Activated CD4-positive, alpha-beta T cell treated with anti-CD3 and anti-CD28 coated beads, Interleukin-2, amount 10 ng/mL, durations not matched to agents 7 days and 5 days (primary cell): Measurements from ENCODE around the gene R3HDM2. TPM values are rescaled to one million over a fixed set of nuclear protein-coding genes. Genes with fewer than 3 reads are reported as not detected.

Experiments used
- CTCF ChIA-PET: fragments of 350-600 bp; sonication (Branson Sonifier 250); formaldehyde crosslinking; loops from one replicate; lab custom pipeline; 2021; ENCODE audit warnings: antibody characterized with exemption; lab: Charles Lee
- POLR2A ChIA-PET: fragments of 350-600 bp; sonication (Branson Sonifier 250); formaldehyde crosslinking; loops from one replicate; lab custom pipeline; 2021; ENCODE audit warnings: antibody characterized with exemption; lab: Charles Lee
- DNase-seq: peaks from one replicate; pipeline ENCODE4 v3.0.0-alpha.2; 2020
- H3K27ac Mint-ChIP-seq: one replicate; pipeline ENCODE4 v1.8.0; 2021; ENCODE audit warnings: mild to moderate bottlenecking, moderate library complexity, mixed read lengths
- H3K27me3 Mint-ChIP-seq: one replicate; pipeline ENCODE4 v1.8.0; 2021; ENCODE audit warnings: mixed read lengths
- H3K36me3 Mint-ChIP-seq: one replicate; pipeline ENCODE4 v1.8.0; 2021; ENCODE audit warnings: low read depth, mixed read lengths
- H3K4me1 Mint-ChIP-seq: one replicate; pipeline ENCODE4 v1.8.0; 2021; ENCODE audit warnings: mixed read lengths
- H3K4me3 Mint-ChIP-seq: one replicate; pipeline ENCODE4 v1.8.0; 2021; ENCODE audit warnings: mild to moderate bottlenecking, moderate library complexity, mixed read lengths
- H3K9me3 Mint-ChIP-seq: one replicate; pipeline ENCODE4 v1.8.0; 2021; ENCODE audit warnings: mixed read lengths
- total RNA-seq, 2 experiments: library from RNA; stranded (reverse); gene quantifications; one replicate each; pipeline ENCODE4 v1.2.3, GENCODE V29; 2021

The R3HDM2 gene
- total RNA-seq, 2 experiments from 2014 or later, result 71.6 to 74.5 TPM

- Mint-ChIP-seq H3K4me3 (peak overlapping the region; percentile 11), H3K27me3 (peaks cover 48% of the 10 kb centered on the region)
Observed at GRCh38 chr12:57241402-57242310, 189.2 kb downstream of the R3HDM2 start.

GRCh38 chr12:57240926-57241401 lies 189.9 kb downstream of the R3HDM2 start:
- H3K27me3 Mint-ChIP-seq, result peaks cover 50% of the 10 kb centered on the region
- H3K4me1 Mint-ChIP-seq, result peaks cover 68% of the 10 kb centered on the region
- DNase-seq, result no peak
- POLR2A ChIA-PET, result interaction anchor here (0.7 kb wide), 2 partner anchors 27 to 44 kb away, joined by 3 to 5 read pairs; no protein-coding TSS in a partner anchor
- H3K36me3 Mint-ChIP-seq, result peaks cover 3% of the 10 kb centered on the region
- peak overlapping the region; percentile 79 for H3K4me3 Mint-ChIP-seq
- CTCF ChIA-PET, result interaction anchor here (0.9 to 18.3 kb wide), 10 partner anchors 12 to 217 kb away, joined by 3 to 332 read pairs (median 12); partner anchors contain the start of genes GLI1, NXPH4 and SHMT2
- H3K27ac Mint-ChIP-seq, result peak overlapping the region; percentile 83
- no peaks in the 10 kb centered on the region for H3K9me3 Mint-ChIP-seq

More at GRCh38 chr12:57241402-57242310, 189.2 kb downstream of the R3HDM2 start:
- Mint-ChIP-seq H3K36me3 (peaks cover 4% of the 10 kb centered on the region), H3K4me1 (peaks cover 63% of the 10 kb centered on the region), H3K9me3 (no peaks in the 10 kb centered on the region), H3K27ac (no peak overlapping the region)
- CTCF ChIA-PET, result interaction anchor here (0.9 to 18.3 kb wide), 14 partner anchors 10 to 384 kb away, joined by 3 to 332 read pairs (median 11); partner anchors contain the start of genes GLI1, NXPH4, SHMT2 and STAC3
- POLR2A ChIA-PET, result no interaction called here
- no peak for DNase-seq

GRCh38 chr12:57240066-57240921 lies 190.5 kb downstream of the R3HDM2 start:
- Mint-ChIP-seq H3K27me3 (peaks cover 50% of the 10 kb centered on the region), H3K4me1 (peaks cover 73% of the 10 kb centered on the region), H3K36me3 (peaks cover 5% of the 10 kb centered on the region), H3K4me3 (peak overlapping the region; percentile 79), H3K27ac (peak overlapping the region; percentile 83), H3K9me3 (no peaks in the 10 kb centered on the region)
- ChIA-PET CTCF (interaction anchor here (0.6 to 18.3 kb wide), 17 partner anchors 11 to 491 kb away, joined by 3 to 332 read pairs (median 6); partner anchors contain the start of genes GLI1, NXPH4, SHMT2 and STAC3), POLR2A (interaction anchor here (0.7 kb wide), 2 partner anchors 27 to 44 kb away, joined by 3 to 5 read pairs; no protein-coding TSS in a partner anchor)
- peak; percentile 73 for DNase-seq

GRCh38 chr12:57239587-57240065 lies 191.2 kb downstream of the R3HDM2 start:
- Mint-ChIP-seq H3K27me3 (peaks cover 50% of the 10 kb centered on the region), H3K9me3 (no peaks in the 10 kb centered on the region), H3K4me3 (peak overlapping the region; percentile 79), H3K4me1 (peaks cover 75% of the 10 kb centered on the region), H3K27ac (peak overlapping the region; percentile 83), H3K36me3 (peaks cover 8% of the 10 kb centered on the region)
- ChIA-PET POLR2A (no interaction called here), CTCF (interaction anchor here (0.7 to 18.3 kb wide), 24 partner anchors 10 to 491 kb away, joined by 3 to 332 read pairs (median 6); partner anchors contain the start of genes NEMP1, NXPH4, SHMT2 and STAC3)
- no peak for DNase-seq

DNA sequence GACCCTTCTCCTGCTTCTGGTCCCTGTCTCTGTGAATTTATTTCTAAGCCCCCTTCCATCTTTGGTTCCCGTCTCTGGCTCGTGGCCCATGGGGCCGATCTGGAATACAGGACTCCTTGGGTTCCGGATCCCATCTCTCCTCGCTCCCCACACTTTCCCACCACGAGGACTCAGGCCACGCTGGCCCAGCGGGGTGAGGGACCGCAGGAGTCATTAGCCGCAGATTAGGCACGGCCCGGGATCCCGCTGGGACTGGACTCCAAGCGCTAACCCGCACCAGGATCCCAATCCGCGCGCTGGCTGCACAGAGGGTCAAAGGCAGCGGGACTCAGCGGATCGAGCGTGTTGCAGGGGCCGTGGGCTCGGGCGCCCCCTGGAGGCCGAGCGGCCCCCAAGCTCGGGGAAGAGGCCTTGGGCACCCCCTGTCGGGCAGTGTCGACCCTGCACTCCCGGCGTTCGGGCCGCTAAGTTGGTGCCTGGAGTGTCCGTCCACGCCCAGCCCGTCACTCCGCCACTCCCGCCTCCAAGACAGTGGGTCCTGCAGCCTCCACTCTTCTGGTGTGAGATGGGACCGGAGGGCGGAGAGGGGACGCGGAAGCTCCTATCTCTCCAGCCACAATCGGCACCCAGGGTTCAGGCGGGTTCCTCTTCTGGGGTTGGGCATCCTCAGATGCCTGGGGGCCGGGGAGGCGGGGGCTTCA lies 191.8 kb downstream of the R3HDM2 start:
- Mint-ChIP-seq H3K36me3 (peaks cover 14% of the 10 kb centered on the region), H3K4me1 (peaks cover 79% of the 10 kb centered on the region), H3K27me3 (peaks cover 50% of the 10 kb centered on the region), H3K4me3 (peak overlapping the region; percentile 79), H3K9me3 (no peaks in the 10 kb centered on the region), H3K27ac (peak overlapping the region; percentile 83)
- peak; percentile 88 for DNase-seq
- ChIA-PET POLR2A (no interaction called here), CTCF (interaction anchor here (0.6 to 18.3 kb wide), 24 partner anchors 9 to 490 kb away, joined by 3 to 332 read pairs (median 5); partner anchors contain the start of genes NEMP1, NXPH4, SHMT2 and STAC3)

GRCh38 chr12:57237932-57238853 lies 192.7 kb downstream of the R3HDM2 start:
- no peak for DNase-seq
- peaks cover 74% of the 10 kb centered on the region for H3K4me1 Mint-ChIP-seq
- CTCF ChIA-PET, result interaction anchor here (0.6 to 18.3 kb wide), 19 partner anchors 9 to 239 kb away, joined by 3 to 332 read pairs (median 6); partner anchors contain the start of genes NEMP1, NXPH4, SHMT2 and STAC3
- POLR2A ChIA-PET, result interaction anchor here (0.6 kb wide), 1 partner anchor 9 kb away, joined by 3 read pairs; the partner anchor contains the start of gene SHMT2
- H3K27me3 Mint-ChIP-seq, result peaks cover 47% of the 10 kb centered on the region
- H3K4me3 Mint-ChIP-seq, result peak overlapping the region; percentile 79
- no peaks in the 10 kb centered on the region for H3K9me3 Mint-ChIP-seq
- H3K27ac Mint-ChIP-seq, result peak overlapping the region; percentile 76
- H3K36me3 Mint-ChIP-seq, result peaks cover 21% of the 10 kb centered on the region

GRCh38 chr12:57237596-57237931 lies 193.3 kb downstream of the R3HDM2 start:
- CTCF ChIA-PET, result interaction anchor here (1.1 to 18.3 kb wide), 3 partner anchors 9 to 24 kb away, joined by 6 to 332 read pairs (median 142); partner anchors contain the start of gene SHMT2
- POLR2A ChIA-PET, result no interaction called here
- no peak for DNase-seq
- Mint-ChIP-seq H3K4me3 (peak overlapping the region; percentile 79), H3K9me3 (no peaks in the 10 kb centered on the region), H3K4me1 (peaks cover 70% of the 10 kb centered on the region), H3K27me3 (peaks cover 42% of the 10 kb centered on the region), H3K36me3 (peaks cover 27% of the 10 kb centered on the region), H3K27ac (no peak overlapping the region)

GRCh38 chr12:57236925-57237595 lies 193.8 kb downstream of the R3HDM2 start:
- no peak for DNase-seq
- ChIA-PET CTCF (interaction anchor here (1.1 to 18.3 kb wide), 3 partner anchors 8 to 24 kb away, joined by 6 to 332 read pairs (median 142); partner anchors contain the start of gene SHMT2), POLR2A (no interaction called here)
- Mint-ChIP-seq H3K4me1 (peaks cover 69% of the 10 kb centered on the region), H3K27me3 (peaks cover 40% of the 10 kb centered on the region), H3K27ac (no peak overlapping the region), H3K4me3 (peak overlapping the region; percentile 79), H3K36me3 (peaks cover 32% of the 10 kb centered on the region), H3K9me3 (no peaks in the 10 kb centered on the region)

DNA sequence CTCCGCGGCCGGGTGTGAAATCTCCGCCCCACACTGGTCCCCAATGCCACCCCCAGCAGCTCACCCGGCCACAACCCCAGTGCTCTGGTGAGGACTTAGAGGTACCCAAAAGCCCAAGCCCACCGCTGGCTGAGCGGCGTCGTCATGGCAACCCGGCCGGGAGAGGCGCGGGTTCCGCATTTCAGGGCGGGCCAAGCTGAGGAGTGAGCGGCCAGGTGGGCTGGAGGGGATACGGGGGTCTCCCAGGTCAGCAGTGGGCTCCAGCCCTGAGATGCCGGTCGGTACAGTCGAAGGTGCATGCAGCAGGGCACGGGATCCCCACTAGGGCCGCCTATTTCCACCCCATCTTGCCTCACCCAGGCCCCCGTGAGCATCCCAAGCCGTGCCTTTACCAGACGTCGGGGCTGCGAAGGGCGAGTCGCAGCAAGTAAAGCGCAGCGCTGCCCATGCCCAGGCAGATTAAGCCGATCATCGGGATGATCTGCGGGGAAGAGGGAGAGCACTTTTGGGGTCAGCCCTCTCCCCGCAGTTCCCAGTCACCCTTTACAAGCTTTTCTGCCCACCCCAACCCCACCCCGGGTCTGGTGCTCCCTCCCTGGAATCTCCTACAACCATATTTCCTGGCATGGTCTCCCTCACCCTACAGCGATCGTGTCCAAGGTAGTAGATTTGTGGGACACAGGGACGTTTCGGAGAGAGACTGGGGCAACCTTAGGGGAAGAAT lies 194.5 kb downstream of the R3HDM2 start:
- no peak overlapping the region for H3K4me3 Mint-ChIP-seq
- peaks cover 33% of the 10 kb centered on the region for H3K27me3 Mint-ChIP-seq
- peaks cover 35% of the 10 kb centered on the region for H3K36me3 Mint-ChIP-seq
- H3K9me3 Mint-ChIP-seq, result no peaks in the 10 kb centered on the region
- H3K27ac Mint-ChIP-seq, result no peak overlapping the region
- ChIA-PET POLR2A (no interaction called here), CTCF (interaction anchor here (10.5 to 18.3 kb wide), 2 partner anchors 7 to 23 kb away, joined by 142 to 332 read pairs; partner anchors contain the start of gene SHMT2)
- peaks cover 67% of the 10 kb centered on the region for H3K4me1 Mint-ChIP-seq
- no peak for DNase-seq
